Tibial nerve (tissue), 4 donors: ENCODE data around the gene SMYD1. TPM values are rescaled to one million over a fixed set of nuclear protein-coding genes. Genes with fewer than 3 reads are reported as not detected.

Experiments used
- DNase-seq, 2 donors: peaks; one replicate each; pipeline ENCODE4 v3.0.0-alpha.2; 2019; ENCODE audit warnings: low spot score in 2 of 2
- H3K27ac ChIP-seq, 4 donors: fragments of 200-600 bp; sonication (generic) in 3 of 4; one replicate each; pipeline ENCODE4 v1.5.1; 2017 to 2019; ENCODE audit warnings: mild to moderate bottlenecking in 1 of 4
- H3K27me3 ChIP-seq, 2 donors: fragments of 200-600 bp; sonication (generic) in 1 of 2; one replicate each; pipeline versions ENCODE4 v1.5.1 to v1.6.0; 2017 to 2019
- H3K36me3 ChIP-seq, 3 donors: fragments of 200-600 bp; sonication (generic); one replicate each; pipeline ENCODE4 v1.5.1; 2018 to 2019
- H3K4me1 ChIP-seq, 4 donors: fragments of 200-600 bp; sonication (generic) in 3 of 4; one replicate each; pipeline ENCODE4 v1.5.1; 2017 to 2019
- H3K4me3 ChIP-seq, 4 donors: fragments of 200-600 bp; sonication (generic) in 3 of 4; one replicate each; pipeline ENCODE4 v1.5.1; 2017 to 2019; ENCODE audit warnings: mild to moderate bottlenecking in 1 of 4, moderate library complexity in 1 of 4
- H3K9me3 ChIP-seq, 4 donors: fragments of 200-600 bp; sonication (generic) in 3 of 4; one replicate each; pipeline ENCODE4 v1.5.1; 2017 to 2019
- CTCF ChIP-seq, 5 experiments: fragments of 200-600 bp in 3 of 5; fragments of 450-650 bp in 2 of 5; sonication (generic) in 3 of 5; IDR thresholded peaks; one replicate each; pipeline ENCODE4 v1.5.1; 2016 to 2019; ENCODE audit warnings: antibody characterized with exemption in 5 of 5, mild to moderate bottlenecking in 3 of 5, moderate library complexity in 2 of 5
- EP300 ChIP-seq, 2 donors: sonication (generic); formaldehyde crosslinking; IDR thresholded peaks; one replicate each; pipeline ENCODE4 v1.6.1; 2017; ENCODE audit warnings: antibody characterized with exemption in 2 of 2, mild to moderate bottlenecking in 1 of 2
- POLR2A ChIP-seq, 2 donors: fragments of 450-650 bp; IDR thresholded peaks; one replicate each; pipeline ENCODE4 v1.6.1; 2017; ENCODE audit warnings: antibody characterized with exemption in 2 of 2, mild to moderate bottlenecking in 2 of 2, moderate library complexity in 2 of 2
- WGBS, 2 donors: methylation state at CpG; one replicate each; pipeline ENCODE4 v1.1.5; 2018; 5-methylcytosine and 5-hydroxymethylcytosine counted together
- total RNA-seq, 4 donors: library from RNA; depleted of rRNA; stranded (reverse); fragments of >200 nt; gene quantifications; one replicate each; pipeline ENCODE4 v1.1.0, GENCODE V29; 2016

Gene SMYD1
- total RNA-seq, 4 donors from 2014 or later: 0.21 to 3.3 TPM; not detected in 2

- no peak for DNase-seq
- WGBS, 2 donors: 60 to 74% methylated on average over 1 of the region's 1 CpG
- no peak overlapping the region for H3K27ac ChIP-seq
Observed at GRCh38 chr2:88144271-88144670, 76.6 kb downstream of the SMYD1 start.

GRCh38 chr2:88144914-88145497, 77.4 kb downstream of the SMYD1 start:
- Histone ChIP-seq H3K27ac (no peak overlapping the region), H3K4me1 (no peaks in the 10 kb centered on the region), H3K4me3 (no peak overlapping the region), H3K36me3 (no peaks in the 10 kb centered on the region), H3K27me3 (no peaks in the 10 kb centered on the region), H3K9me3 (peaks cover 0 to 51% (median 7%) of the 10 kb centered on the region in 4 donors)
- DNase-seq: no peak
- 83 to 86% methylated on average over 10 of the region's 10 CpGs for WGBS, 2 donors
- TF ChIP-seq EP300 (IDR thresholded peaks at IDR 0.05): no peak
- TF ChIP-seq CTCF (IDR thresholded peaks at IDR 0.05): no peak
- TF ChIP-seq POLR2A (IDR thresholded peaks at IDR 0.05): no peak

More at GRCh38 chr2:88144271-88144670, 76.6 kb downstream of the SMYD1 start:
- Histone ChIP-seq H3K9me3 (peaks cover 0 to 54% (median 7%) of the 10 kb centered on the region in 4 donors), H3K36me3 (no peaks in the 10 kb centered on the region), H3K4me3 (no peak overlapping the region), H3K4me1 (no peaks in the 10 kb centered on the region), H3K27me3 (no peaks in the 10 kb centered on the region)
- TF ChIP-seq EP300 (IDR thresholded peaks at IDR 0.05) (no peak), POLR2A (IDR thresholded peaks at IDR 0.05) (no peak), CTCF (IDR thresholded peaks at IDR 0.05) (no peak)

GRCh38 chr2:88146590-88146989, 79.0 kb downstream of the SMYD1 start:
- TF ChIP-seq CTCF (IDR thresholded peaks at IDR 0.05) (no peak), POLR2A (IDR thresholded peaks at IDR 0.05) (no peak), EP300 (IDR thresholded peaks at IDR 0.05) (no peak)
- no peaks in the 10 kb centered on the region for H3K36me3 ChIP-seq
- DNase-seq: no peak
- no peaks in the 10 kb centered on the region for H3K27me3 ChIP-seq
- no peaks in the 10 kb centered on the region for H3K4me1 ChIP-seq
- H3K4me3 ChIP-seq: no peak overlapping the region
- H3K27ac ChIP-seq: no peak overlapping the region
- H3K9me3 ChIP-seq: peaks cover 0 to 44% (median 7%) of the 10 kb centered on the region in 4 donors

GRCh38 chr2:88147145-88147544, 79.5 kb downstream of the SMYD1 start:
- Histone ChIP-seq H3K27me3 (no peaks in the 10 kb centered on the region), H3K27ac (no peak overlapping the region), H3K36me3 (no peaks in the 10 kb centered on the region), H3K4me1 (no peaks in the 10 kb centered on the region), H3K9me3 (peaks cover 0 to 40% (median 5%) of the 10 kb centered on the region in 4 donors), H3K4me3 (no peak overlapping the region)
- TF ChIP-seq CTCF (IDR thresholded peaks at IDR 0.05) (no peak), EP300 (IDR thresholded peaks at IDR 0.05) (no peak), POLR2A (IDR thresholded peaks at IDR 0.05) (no peak)
- WGBS, 2 donors: 93 to 100% methylated on average over 2 of the region's 2 CpGs
- no peak for DNase-seq

GRCh38 chr2:88148929-88149438, 81.4 kb downstream of the SMYD1 start:
- Histone ChIP-seq H3K27me3 (no peaks in the 10 kb centered on the region), H3K9me3 (peaks cover 0 to 41% (median 8%) of the 10 kb centered on the region in 4 donors), H3K4me3 (no peak overlapping the region), H3K4me1 (no peaks in the 10 kb centered on the region), H3K27ac (no peak overlapping the region), H3K36me3 (no peaks in the 10 kb centered on the region)
- no peak for TF ChIP-seq CTCF (IDR thresholded peaks at IDR 0.05)
- no peak for TF ChIP-seq POLR2A (IDR thresholded peaks at IDR 0.05)
- no peak for TF ChIP-seq EP300 (IDR thresholded peaks at IDR 0.05)
- DNase-seq: no peak
